PFSK-1 (cell line): Measurements from ENCODE around the gene CHST15.

Experiments used
- FOXP2 ChIP-seq: optimal IDR thresholded peaks from 2 replicates; pipeline ENCODE3; 2011; ENCODE audit warnings: borderline replicate concordance, control low read depth, inconsistent platforms; ENCODE audit not compliant: insufficient read depth; ENCODE audit errors: extremely low read length, extremely low read depth
- TAF1 ChIP-seq: IDR thresholded peaks from 2 replicates; pipeline ENCODE4 v1.6.1; 2012; ENCODE audit warnings: low read length, control low read depth, borderline replicate concordance; ENCODE audit not compliant: insufficient read depth
- TF ChIP-seq, protein P1 (sequence below), 2 experiments: IDR thresholded peaks; 2 replicates each; pipeline versions ENCODE4 v1.6.1 to v1.8.0; 2011 to 2012; ENCODE audit warnings: low read depth in 2 of 2, low read length in 2 of 2, control low read depth in 1 of 2, inconsistent platforms in 1 of 2, mild to moderate bottlenecking in 1 of 2, moderate library complexity in 1 of 2; ENCODE audit not compliant: insufficient read depth in 1 of 2

GRCh38 chr10:124098575-124098974 lies 5.2 kb upstream of the CHST15 start:
- TF ChIP-seq, protein P1, sequence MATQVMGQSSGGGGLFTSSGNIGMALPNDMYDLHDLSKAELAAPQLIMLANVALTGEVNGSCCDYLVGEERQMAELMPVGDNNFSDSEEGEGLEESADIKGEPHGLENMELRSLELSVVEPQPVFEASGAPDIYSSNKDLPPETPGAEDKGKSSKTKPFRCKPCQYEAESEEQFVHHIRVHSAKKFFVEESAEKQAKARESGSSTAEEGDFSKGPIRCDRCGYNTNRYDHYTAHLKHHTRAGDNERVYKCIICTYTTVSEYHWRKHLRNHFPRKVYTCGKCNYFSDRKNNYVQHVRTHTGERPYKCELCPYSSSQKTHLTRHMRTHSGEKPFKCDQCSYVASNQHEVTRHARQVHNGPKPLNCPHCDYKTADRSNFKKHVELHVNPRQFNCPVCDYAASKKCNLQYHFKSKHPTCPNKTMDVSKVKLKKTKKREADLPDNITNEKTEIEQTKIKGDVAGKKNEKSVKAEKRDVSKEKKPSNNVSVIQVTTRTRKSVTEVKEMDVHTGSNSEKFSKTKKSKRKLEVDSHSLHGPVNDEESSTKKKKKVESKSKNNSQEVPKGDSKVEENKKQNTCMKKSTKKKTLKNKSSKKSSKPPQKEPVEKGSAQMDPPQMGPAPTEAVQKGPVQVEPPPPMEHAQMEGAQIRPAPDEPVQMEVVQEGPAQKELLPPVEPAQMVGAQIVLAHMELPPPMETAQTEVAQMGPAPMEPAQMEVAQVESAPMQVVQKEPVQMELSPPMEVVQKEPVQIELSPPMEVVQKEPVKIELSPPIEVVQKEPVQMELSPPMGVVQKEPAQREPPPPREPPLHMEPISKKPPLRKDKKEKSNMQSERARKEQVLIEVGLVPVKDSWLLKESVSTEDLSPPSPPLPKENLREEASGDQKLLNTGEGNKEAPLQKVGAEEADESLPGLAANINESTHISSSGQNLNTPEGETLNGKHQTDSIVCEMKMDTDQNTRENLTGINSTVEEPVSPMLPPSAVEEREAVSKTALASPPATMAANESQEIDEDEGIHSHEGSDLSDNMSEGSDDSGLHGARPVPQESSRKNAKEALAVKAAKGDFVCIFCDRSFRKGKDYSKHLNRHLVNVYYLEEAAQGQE (IDR thresholded peaks at IDR 0.05; ENCODE audit: insufficient read depth in 1 of 2, low read depth in 2 of 2, low read length in 2 of 2) = no peak
- no peak for TF ChIP-seq FOXP2
- no peak for TF ChIP-seq TAF1
